Activated CD8-positive, alpha-beta memory T cell treated with anti-CD3 and anti-CD28 coated beads for 1 hour (primary cell): ENCODE results near the gene TMEM72.

Experiments
- DNase-seq, 2 donors: peaks; one replicate each; pipeline ENCODE4 v3.0.0-alpha.2; 2020; ENCODE audit warnings: low read depth in 1 of 2; ENCODE audit errors: extremely low read depth in 1 of 2

The TMEM72 gene

GRCh38 chr10:44888886-44889285 lies 22.3 kb upstream of the TMEM72 start:
- no peak for DNase-seq

GRCh38 chr10:44889834-44890233 lies 21.3 kb upstream of the TMEM72 start:
- no peak for DNase-seq

- DNase-seq, result no peak
Observed at GRCh38 chr10:44890696-44891563, 20.2 kb upstream of the TMEM72 start.

- no peak for DNase-seq
Observed at GRCh38 chr10:44891721-44892120, 19.4 kb upstream of the TMEM72 start.

- DNase-seq, result no peak
Observed at GRCh38 chr10:44893604-44894468, 17.3 kb upstream of the TMEM72 start.

- DNase-seq, result no peak
Observed at GRCh38 chr10:44894691-44895090, 16.4 kb upstream of the TMEM72 start.

- DNase-seq, result no peak
Observed at GRCh38 chr10:44895280-44895679, 15.9 kb upstream of the TMEM72 start.

- no peak for DNase-seq
Observed at GRCh38 chr10:44897049-44897448, 14.1 kb upstream of the TMEM72 start.

GRCh38 chr10:44898665-44899064 lies 12.5 kb upstream of the TMEM72 start:
- DNase-seq, result no peak

- DNase-seq, result no peak
Observed at GRCh38 chr10:44899450-44900080, 11.6 kb upstream of the TMEM72 start.

GRCh38 chr10:44902941-44903545 lies 8.1 kb upstream of the TMEM72 start:
- no peak for DNase-seq

GRCh38 chr10:44906486-44906885 lies 4.7 kb upstream of the TMEM72 start:
- DNase-seq, result no peak

- DNase-seq, result no peak
Observed at GRCh38 chr10:44907556-44907955, 3.6 kb upstream of the TMEM72 start.

- no peak for DNase-seq
Observed at GRCh38 chr10:44908066-44908749, 2.9 kb upstream of the TMEM72 start.

- DNase-seq, result no peak
Observed at GRCh38 chr10:44908936-44909630, 2.1 kb upstream of the TMEM72 start.

- no peak for DNase-seq
Observed at GRCh38 chr10:44909910-44910309, 1.2 kb upstream of the TMEM72 start.

GRCh38 chr10:44910602-44911001 lies 535 bp upstream of the TMEM72 start:
- no peak for DNase-seq

- DNase-seq, result no peak
Observed at GRCh38 chr10:44911951-44912350, 814 bp downstream of the TMEM72 start.

- DNase-seq, result no peak
Observed at GRCh38 chr10:44913350-44914081, 2.4 kb downstream of the TMEM72 start.
